SK-N-DZ (cell line): ENCODE results near the gene PLB1.

Experiments used
- DNase-seq: peaks from one replicate; pipeline ENCODE4 v3.0.0-alpha.2; 2015; ENCODE audit warnings: low spot score
- small RNA-seq, 2 experiments: library from RNA; depleted of rRNA; stranded (forward); fragments of <200 nt; gene quantifications; one replicate each; pipeline ENCODE3, GENCODE V24; 2014

The PLB1 gene

GRCh38 chr2:28687171-28687570 lies 191.3 kb downstream of the PLB1 start:
- DNase-seq: no peak

GRCh38 chr2:28687640-28688385 lies 192.0 kb downstream of the PLB1 start:
- DNase-seq: no peak

GRCh38 chr2:28688818-28689217 lies 193.0 kb downstream of the PLB1 start:
- DNase-seq: no peak

- no peak for DNase-seq
Measured at GRCh38 chr2:28689771-28690170, 193.9 kb downstream of the PLB1 start.

- DNase-seq: no peak
Measured at GRCh38 chr2:28692411-28692810, 196.6 kb downstream of the PLB1 start.

GRCh38 chr2:28693223-28693622 lies 197.4 kb downstream of the PLB1 start:
- DNase-seq: no peak

Small RNA genes lying within 50 kb of the gene (small RNA-seq; reads per million reads assigned to genes)
- 0 to 0.18 reads per million in 2 experiments for gene RNA5SP89
- gene SNRPGP7: 0 reads per million in 2 experiments
